ENCODE measurements around the gene FLII.
A peak's percentile ranks its signal among the peaks of the same experiment; 100 is the strongest.
"Not testable (repeated sequence)": the region's sequence is repeated elsewhere in the genome, so short reads cannot be mapped to it uniquely, and the experiment has no call there.

Gene FLII

GRCh38 chr17:18258356-18259038, at the start of gene FLII:
Gene FLII (minus strand): TSS chr17:18258738. CDS start chr17:18258690, 48 bp downstream.
- DNase-seq (ENCODE audit: low read depth in 2 of 2): peak; percentile 7 to 26

GRCh38 chr17:18303206-18303605, 44.7 kb upstream of the FLII start:
- not testable (repeated sequence) for DNase-seq (ENCODE audit: low read depth in 2 of 2)

GRCh38 chr17:18300725-18301480, 42.4 kb upstream of the FLII start:
- no peak for DNase-seq (ENCODE audit: low read depth in 2 of 2)

- not testable (repeated sequence) for DNase-seq (ENCODE audit: low read depth in 2 of 2)
These were observed 39.5 kb upstream of the FLII start for GRCh38 chr17:18298061-18298460.

GRCh38 chr17:18291718-18292540, 33.4 kb upstream of the FLII start:
- no peak for DNase-seq (ENCODE audit: low read depth in 2 of 2)

GRCh38 chr17:18285296-18285695, 26.8 kb upstream of the FLII start:
- no peak for DNase-seq (ENCODE audit: low read depth in 2 of 2)

GRCh38 chr17:18281788-18282187, 23.2 kb upstream of the FLII start:
- no peak for DNase-seq (ENCODE audit: low read depth in 2 of 2)

- no peak for DNase-seq (ENCODE audit: low read depth in 2 of 2)
These were observed 22.3 kb upstream of the FLII start for GRCh38 chr17:18280766-18281371.

GRCh38 chr17:18280249-18280648, 21.7 kb upstream of the FLII start:
- no peak for DNase-seq (ENCODE audit: low read depth in 2 of 2)

- no peak for DNase-seq (ENCODE audit: low read depth in 2 of 2)
These were observed 20.3 kb upstream of the FLII start for GRCh38 chr17:18278867-18279266.

- DNase-seq (ENCODE audit: low read depth in 2 of 2): no peak
These were observed 18.5 kb upstream of the FLII start for GRCh38 chr17:18277076-18277475.

- DNase-seq (ENCODE audit: low read depth in 2 of 2): no peak
These were observed 11.8 kb upstream of the FLII start for GRCh38 chr17:18270046-18270931.

- DNase-seq (ENCODE audit: low read depth in 2 of 2): no peak
These were observed 9.6 kb upstream of the FLII start for GRCh38 chr17:18267927-18268711.

- DNase-seq (ENCODE audit: low read depth in 2 of 2): no peak
These were observed 8.8 kb upstream of the FLII start for GRCh38 chr17:18267366-18267765.

- DNase-seq (ENCODE audit: low read depth in 2 of 2): no peak
These were observed 5.5 kb upstream of the FLII start for GRCh38 chr17:18263885-18264682.

GRCh38 chr17:18262641-18263040, 4.1 kb upstream of the FLII start:
- no peak for DNase-seq (ENCODE audit: low read depth in 2 of 2)

- DNase-seq (ENCODE audit: low read depth in 2 of 2): no peak
These were observed 3.6 kb upstream of the FLII start for GRCh38 chr17:18262111-18262510.

GRCh38 chr17:18261659-18262058, 3.1 kb upstream of the FLII start:
- no peak for DNase-seq (ENCODE audit: low read depth in 2 of 2)

- no peak for DNase-seq (ENCODE audit: low read depth in 2 of 2)
These were observed 2.6 kb upstream of the FLII start for GRCh38 chr17:18261146-18261515.
